ENCODE measurements around the gene CUX1.
"Not testable (repeated sequence)": the region's sequence is repeated elsewhere in the genome, so short reads cannot be mapped to it uniquely, and the experiment has no call there.

The CUX1 gene

DNA sequence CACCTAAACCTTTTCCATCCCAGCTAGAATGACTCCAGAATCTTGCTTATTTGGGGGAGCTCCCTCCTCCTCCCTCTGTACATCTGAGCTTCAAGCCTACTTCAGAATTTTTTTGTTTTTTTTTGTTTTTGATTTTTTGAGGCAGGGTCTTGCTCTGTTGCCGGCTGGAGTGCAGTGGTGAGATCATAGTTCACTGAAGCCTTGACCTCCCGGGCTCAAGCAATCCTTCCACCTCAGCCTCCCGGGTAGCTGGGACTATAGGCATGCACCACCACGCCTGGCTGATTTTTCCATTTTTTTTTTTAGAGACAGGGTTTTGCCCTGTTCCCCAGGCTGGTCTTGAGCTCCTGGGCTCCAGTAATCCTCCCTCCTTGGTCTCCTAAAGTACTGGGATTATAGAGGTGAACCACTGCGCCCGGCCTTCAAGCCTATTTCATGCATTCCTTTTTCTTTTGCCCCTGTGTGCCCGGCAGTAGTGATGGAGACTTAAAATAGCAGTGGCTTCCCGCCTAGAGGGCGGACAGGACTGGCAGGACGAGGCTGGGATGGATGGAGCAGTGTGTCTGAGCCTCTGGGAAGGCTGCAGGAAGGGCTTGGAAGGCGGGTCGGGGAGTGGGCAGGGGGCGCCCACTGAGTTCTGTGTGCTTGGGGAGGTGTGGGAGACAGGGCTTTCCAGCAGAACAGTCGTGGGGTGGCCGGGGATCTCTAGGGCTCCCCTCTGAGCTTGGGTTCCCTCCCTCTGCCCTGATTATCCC, 8.8 kb downstream of the CUX1 start:
- DNase-seq = no peak

DNA sequence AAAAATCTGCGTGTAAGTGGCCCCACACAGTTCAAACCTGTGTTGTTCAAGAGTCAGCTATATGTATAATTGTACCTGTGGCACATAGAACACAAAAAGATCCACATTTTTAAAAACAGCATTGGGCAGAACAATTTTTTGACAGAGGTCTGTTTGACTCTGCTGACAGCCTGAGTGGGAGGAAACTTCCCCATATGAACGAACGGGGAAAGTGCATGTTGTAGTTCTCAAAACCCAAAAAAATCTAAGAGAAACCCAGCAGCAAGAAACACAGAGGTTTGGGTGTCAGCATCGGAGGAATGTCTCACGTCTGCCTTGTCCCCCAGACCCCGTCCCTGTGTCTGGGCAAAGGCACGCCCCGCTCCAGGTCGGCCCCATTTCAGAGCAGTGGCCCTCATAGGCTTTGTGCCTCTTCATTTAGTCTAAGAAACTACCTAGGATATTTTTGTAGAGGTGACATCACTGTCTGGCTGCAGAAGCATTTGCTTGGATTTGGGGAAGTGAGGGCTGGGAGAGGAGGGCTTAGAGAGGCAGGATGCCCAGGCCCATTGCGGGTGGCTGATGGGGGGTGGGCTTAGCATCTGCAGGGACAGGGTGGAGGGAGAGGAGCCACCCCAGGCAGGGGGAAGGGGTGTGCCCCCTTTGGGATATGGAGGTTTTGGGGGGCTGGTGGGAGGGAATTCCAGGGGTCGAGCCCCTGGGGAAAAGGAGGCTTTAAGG, 11.0 kb downstream of the CUX1 start:
- no peak for DNase-seq

DNA sequence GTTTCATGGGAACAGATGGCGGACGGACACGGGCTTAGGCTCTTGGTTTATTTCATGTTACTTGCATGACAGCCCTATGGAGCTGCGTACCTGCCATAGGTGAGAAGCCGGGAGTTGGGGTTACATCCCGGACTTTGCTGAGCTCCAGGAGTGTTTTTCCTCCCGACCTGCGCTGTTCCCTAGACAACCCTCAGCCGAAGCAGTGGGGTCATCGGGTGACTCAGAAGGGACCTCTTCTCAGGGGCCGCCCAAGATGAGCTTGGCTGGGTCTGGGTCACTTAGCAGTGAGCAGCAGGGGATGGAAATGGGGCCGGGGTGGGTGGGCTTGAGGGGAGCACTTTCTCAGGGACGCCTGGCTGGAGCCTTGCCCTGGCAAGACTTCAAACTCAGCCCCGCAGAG, 11.9 kb downstream of the CUX1 start:
- no peak for DNase-seq

DNA sequence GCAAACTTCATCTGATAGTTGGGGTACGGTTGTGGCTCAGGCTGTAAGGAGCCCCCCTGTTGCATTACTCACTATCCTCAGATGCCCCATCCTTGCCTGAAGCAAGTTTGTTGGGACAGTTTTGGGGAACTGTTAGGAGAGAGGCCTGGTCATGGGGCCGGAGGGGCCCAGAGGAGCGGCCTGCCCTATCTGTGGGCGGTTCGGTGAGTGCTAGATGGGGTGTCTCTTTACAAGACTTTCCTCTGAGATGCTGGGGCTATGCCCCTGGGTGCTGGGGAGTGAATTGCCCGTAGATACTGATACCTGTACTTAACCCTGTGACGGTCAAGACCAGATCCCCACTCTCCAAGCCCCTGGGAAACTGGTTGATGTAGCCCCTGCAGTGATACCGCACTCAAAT, 12.4 kb downstream of the CUX1 start:
- no peak for DNase-seq

DNA sequence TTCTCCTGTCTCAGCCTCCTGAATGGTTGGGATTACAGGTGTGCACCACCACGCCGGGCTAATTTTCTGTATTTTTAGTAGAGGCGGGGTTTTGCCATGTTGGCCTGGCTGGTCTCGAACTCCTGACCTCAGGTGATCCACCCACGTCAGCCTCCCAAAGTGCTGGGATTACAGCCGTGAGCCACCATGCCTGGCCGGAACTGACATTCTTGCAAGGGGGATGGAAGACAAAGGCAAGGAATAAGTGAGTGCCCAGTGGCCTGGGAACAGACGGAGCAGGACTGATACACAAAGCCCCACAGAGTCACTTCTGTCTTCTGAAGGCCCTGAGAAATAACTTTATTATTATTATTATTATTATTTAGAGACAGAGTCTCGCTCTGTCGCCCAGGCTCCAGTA, 14.0 kb downstream of the CUX1 start:
- DNase-seq = not testable (repeated sequence)

DNA sequence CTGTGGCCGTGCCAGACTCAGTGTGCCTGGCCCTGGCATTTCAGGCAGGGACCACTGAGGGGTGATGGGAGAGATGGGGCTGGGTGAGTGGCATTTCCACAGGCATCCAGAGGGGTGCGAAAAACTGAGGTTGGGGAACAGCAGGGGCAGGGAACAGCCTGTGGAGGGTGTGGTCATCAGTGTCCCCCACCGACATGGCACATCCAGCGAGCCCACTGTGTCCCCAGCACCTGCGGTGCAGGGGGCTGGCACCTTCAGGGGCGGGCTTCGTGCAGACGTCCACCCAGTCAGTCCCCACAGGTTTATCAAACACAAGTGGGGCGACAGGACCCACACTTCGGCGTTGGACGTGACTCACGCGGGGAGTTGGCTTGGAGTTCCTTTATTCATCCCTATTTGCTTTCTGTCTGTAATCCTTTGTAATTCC, 14.8 kb downstream of the CUX1 start:
- no peak for DNase-seq

DNA sequence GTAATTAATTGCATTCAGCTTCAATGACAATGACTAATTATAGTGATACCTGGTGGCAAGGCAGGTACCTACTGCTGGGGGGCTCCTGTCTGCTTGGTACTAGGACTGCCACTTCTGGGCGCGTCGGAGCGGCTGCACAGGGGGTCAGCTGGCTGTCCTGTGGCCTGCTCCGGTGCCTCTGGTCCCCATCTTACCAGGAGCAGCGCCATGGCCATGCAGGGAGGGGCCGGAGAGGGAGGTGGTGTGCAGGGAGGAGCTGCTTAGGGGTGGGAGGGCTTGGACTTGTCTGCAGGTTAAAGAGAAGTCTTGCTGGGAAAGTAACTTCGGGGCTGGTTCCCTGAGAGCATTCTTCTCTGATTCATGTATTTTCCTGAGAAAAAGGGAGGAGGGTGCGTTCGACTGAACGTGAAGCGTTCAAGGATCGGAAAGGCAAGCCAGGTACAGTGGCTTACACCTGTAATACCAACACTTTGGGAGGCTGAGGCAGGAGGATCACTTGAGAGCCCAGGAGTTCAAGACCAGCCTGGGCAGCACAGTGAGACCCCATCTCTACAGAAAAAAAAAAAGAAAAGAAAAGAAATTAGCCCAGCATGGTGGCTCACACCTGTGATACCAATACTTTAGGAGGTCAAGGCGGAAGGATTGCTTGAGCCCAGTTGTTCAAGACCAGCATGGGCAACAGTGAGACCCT, 15.4 kb downstream of the CUX1 start:
- no peak for DNase-seq

DNA sequence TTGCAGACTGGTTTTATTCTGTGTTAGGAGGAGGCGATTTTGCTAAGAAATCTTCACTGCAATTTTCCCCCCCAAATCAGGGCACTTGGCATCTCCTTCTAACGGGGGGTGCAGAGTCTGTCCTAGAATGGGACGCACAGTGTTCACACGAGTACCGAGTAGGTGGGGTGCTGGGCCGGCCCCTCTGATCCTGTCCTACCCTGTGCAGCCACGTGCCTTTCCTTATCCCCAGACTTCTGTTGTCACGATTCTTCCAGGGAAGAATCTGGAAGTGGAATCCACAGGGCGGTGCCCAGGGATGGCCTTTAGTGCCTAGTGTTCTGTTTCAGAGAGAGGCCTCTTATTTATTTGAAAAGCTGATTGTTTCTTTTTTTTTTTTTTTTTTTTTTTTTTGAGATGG, 16.4 kb downstream of the CUX1 start:
- no peak for DNase-seq

DNA sequence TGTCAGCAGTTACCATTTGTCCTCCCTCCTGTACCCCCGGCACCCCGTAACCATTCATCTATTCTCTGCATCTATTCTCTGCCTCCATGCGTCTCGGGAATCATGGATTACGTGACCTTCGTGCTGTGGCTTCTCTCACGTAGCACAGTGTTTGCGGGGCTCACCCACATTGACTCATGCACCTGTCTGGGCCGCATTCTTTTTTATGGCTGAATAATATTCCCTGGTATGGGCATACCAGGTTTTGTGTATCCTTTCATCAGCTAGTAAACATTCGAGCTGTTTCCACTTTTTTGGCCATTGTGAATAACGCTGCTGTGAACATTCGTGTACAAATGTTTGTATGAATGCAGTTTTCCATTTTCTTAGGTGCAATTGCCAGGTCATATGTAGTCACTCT, 17.7 kb downstream of the CUX1 start:
- no peak for DNase-seq

DNA sequence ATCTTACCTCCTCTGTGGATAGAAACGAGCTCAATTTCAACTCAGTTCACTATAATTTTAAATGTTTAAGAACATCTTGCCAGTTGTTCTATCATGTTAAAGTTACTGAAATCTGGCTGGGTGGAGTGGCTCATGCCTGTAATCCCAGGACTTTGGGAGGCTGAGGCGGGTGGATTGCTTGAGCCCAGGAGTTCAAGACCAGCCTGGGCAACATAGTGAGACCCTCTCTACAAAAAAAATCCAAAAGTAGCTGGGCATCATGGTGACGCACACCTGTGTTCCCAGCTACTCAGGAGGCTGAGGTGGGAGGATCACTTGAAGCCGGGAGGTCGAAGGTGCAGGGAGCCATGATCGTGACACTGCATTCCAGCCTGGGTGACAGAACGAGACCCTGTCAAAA, 20.0 kb downstream of the CUX1 start:
- not testable (repeated sequence) for DNase-seq

DNA sequence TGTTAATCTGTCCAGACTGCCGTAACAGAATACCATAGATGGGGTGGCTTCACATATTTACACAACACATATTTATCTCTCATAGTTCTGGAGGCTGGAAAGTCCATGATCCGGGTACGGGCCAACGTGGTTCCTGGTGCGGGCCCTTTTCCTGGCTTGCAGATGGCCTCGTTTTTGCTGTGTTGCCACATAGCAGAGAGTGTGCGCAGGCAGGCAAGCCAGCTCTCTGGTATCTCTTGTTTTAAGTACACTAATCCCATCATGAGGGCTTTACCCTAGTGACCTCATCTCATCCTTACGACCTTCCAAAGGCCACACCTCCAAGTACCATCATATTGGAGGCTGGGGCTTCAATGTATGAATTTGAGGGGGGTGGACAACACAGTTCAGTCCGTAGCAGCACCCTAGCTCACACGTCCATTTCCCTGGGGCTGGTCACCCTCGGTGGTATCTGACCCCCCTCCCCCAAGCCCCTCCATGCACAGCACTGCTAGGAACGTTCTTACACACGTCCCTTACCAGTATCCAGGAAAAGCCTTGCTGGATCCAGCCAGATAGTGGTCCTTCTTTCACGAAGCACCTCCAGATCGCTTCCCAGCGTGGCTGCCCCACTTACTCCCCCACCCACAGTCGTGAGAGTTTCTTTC, 21.5 kb downstream of the CUX1 start:
- no peak for DNase-seq

DNA sequence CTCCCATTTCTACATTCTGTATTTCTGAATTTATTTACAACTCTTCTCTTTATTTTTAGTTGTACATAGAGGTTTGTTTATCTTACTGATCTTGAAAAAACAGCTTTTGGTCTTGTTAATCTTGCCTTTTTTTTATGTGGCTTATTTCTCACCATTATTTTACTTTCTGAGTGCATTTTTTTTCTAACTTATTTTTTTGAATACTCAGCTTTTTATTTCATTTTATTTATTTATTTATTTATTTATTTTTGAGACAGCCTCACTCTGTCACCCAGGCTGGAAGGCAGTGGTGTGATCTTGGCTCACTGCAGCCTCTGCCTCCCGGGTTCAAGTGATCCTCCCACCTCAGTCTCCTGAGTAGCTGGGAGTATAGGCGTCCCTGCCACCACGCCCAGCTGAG, 23.9 kb downstream of the CUX1 start:
- no peak for DNase-seq

DNA sequence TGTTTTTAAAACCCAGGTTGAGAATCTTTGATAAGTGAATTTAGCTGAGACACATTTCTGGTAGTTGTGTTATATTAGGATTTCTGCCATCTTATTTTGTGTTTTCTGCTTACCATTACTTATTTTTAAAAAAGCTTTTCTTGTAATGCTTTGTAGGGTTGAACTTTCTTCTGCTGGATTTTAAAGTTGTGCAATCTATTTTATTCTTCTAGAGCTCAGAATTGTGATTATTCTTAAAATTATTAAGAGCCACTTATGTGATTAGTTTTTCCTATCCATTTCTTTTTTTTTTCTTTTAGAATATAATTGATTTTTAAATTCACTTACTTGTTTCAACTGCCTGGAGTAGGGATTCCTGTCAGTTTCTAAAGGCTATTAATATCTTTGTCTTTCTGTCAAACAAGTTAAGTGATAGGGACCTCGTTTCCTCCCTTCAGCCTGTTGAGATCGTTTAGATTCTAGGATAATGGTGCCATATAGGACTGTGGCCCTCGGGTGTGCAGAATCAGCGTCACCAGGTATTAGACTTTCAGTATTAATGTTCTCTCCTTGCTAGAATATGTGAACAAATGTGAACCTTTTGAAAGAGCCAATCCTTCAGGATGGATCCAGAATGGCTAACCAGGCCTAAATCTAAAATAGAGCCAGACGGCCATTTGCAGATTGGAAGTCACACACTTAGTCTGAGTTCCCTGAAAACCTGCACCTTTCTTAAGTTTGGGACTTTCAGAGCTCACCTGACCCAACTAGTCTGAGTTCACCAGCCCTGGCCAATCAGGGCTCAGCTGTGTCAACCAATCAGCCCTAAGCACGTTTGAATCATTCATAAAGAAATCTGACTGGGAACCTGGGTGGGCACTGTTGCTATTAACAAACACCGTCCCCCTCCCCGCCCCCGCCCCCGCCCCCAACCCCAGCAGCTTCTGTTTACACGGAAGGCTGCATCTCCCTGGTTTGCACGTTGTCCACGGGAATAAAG, 26.2 kb downstream of the CUX1 start:
- DNase-seq = no peak

DNA sequence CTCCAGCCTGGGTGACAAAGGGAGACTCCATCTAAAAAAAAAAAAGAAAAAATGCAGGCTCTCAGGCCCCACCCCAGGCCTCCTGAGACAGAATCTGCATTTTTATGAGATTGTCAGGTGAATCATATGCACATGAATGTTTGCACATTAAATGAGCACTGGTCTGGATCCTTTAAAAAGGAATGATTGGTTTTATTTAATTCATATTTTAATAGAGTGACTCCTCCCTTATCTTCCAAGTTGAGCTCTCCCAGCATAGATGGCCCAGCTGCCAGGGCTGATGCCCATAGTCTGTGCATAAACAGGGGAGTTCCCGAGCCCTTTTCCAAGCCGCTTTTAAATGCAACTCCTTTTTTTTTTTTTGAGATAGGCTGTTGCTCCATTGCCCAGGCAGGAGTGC, 28.5 kb downstream of the CUX1 start:
- no peak for DNase-seq

DNA sequence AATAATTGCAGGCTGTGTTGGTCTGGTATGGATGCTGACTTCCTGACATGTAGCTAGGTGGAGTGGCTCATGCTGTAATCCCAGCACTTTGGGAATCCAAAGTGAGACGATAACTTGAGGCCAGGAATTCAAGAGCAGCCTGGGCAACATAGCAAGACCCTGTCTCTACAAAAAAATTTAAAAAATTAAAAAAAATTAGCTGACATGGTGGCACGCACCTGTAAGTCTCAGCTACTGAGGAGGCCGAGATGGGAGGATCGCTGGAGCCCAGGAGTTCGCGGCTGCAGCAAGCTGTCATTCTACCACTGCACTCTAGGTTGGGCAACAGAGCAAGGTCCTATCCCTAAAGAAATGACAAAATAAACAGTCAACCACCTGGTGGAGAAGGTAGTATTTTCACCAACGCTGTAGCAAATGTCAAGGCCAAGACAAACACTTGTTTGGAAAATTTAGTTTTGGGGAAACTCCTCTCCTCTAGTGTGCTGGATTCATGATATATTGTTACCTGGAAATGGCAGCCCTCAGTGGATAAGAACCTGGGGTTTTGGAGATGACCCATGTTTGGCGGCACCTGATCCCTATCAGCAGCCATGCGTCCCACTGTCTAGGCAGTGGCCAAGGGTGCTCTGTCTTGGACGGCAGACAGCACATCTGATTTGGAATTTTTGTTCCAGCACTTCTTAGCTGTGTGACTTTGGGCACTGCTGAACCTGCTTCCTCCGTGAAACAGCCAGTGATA, 29.5 kb downstream of the CUX1 start:
- no peak for DNase-seq

DNA sequence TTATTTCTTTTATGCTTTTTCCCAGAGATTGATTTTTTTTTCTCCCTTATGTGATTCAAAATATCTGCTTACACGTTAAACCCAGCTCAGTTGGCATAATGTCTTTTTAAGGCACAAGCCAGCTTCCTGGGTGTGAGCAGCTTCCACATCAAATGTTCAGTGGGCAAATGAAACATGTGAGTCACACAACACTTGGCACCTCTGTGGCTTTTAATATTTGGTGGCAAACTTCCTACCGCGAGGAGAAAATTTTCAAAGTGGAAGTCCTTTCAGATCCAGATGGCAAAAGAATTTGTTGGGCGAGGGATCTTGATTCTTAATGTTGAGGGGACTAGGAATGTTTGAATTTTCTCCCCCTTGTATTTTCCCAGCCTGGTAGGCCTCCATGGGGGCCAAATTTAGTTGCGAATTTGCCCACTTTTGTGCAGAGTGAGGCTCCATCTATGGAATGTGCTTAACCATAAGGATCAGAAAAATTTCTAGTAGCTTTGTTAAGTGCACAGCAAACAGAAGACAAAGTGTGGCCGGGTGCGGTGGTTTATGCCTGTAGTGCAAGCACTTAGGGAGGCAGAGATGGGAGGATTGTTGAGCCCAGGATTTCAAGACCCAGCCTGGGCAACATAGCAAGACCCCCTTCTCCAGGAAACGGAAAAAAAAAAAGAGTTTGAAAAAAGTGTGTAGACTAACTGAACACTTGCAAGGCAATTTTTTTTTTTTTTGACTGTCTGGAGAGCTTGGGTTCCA, 31.0 kb downstream of the CUX1 start:
- DNase-seq = no peak

DNA sequence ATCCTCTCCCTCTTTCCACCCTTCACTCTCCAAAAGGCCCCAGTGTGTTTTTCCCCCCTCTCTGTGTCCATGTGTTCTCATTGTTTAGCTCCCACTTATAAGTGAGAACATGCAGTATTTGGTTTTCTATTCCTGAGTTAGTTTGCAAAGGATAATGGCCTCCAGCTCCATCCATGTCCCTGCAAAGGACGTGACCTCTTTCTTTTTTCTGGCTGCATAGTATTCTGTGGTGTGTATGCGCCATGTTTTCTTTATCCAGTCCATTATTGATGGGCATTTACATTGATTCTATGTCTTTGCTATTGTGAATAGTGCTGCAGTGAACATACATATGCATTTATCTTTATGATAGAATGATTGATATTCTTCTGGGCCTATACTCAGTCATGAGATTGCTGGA, 31.9 kb downstream of the CUX1 start:
- not testable (repeated sequence) for DNase-seq

DNA sequence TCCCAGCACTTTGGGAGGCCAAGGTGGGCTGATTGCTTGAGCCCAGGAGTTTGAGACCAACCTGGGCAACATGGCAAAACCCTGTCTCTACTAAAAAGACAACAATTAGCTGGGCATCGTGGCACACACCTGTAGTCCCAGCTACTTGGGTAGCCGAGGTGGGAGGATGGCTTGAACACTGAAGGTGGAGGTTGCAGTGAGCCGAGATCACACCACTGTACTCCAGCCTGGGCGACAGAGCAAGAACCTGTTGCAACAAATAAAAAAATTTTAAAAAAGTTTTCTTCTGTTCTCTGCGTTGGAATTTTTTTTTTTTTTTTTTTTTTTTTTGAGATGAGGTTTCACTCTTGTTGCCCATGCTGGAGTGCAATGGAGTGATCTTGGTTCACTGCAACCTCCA, 34.9 kb downstream of the CUX1 start:
- DNase-seq = not testable (repeated sequence)

DNA sequence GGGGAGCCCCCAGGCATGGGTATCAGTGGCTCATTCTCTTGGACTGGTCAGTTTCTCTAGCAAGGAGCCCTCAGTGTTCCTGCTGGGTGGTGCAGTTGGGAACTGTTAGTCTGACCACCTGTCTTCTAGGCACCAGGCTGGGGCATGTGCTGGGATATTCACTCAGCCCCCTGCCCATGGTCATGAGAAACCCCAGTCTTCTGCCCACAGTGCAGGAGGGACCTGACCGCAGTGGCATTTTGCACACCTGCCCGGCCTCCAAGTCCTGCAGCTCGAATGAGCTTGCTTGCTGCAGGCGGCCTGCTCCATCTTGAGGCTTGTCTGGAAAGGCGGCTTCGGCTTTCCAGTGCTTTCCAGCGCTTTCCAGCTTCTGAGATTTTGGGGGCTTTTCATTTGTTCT, 36.3 kb downstream of the CUX1 start:
- no peak for DNase-seq

DNA sequence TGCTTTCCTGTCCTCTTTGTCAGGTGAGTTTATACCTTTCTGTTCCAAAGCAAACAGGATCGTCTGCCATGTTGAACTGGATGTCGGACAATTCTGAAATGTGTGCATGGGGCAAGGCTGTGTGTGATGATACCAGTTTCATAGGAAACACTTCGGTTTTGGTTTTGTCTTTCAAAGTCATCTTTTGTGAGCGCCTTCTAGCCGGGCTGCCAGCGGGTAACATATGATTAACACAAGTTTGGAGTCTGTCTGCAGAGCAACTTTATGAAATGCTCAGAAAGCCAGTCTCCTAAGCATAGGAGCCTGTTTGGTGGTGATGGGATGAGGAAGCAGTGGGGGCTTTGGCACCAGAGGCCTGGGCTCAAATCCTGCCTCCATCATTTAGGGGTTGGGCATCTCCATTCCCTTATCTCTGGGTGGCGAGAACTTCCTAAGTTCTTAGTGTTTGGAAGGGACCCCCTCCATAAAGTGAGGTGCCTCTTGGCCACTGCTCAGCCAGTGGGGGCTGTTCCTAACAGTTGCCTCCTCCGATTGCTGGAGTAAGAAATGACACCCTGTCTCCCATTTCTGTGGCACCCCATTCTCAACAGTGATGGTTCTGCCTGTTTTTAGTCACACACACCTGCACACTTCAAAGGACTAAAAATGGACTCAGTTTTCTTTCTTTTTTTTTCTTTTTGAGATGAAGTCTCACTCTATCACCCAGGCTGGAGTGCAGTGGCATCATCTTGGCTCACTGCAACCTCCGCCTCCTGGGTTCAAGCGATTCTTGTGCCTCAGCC, 36.8 kb downstream of the CUX1 start:
- DNase-seq = no peak

Measured in NCI-H748 treated with DMSO at 0.1 percent for 48 hours (cell line).